AG09309 (cell line): Measurements from ENCODE around the gene EIPR1.

Source experiments
- DNase-seq: peaks from one replicate; pipeline ENCODE4 v3.0.0-alpha.2; 2010; ENCODE audit warnings: low read depth
- H3K4me3 ChIP-seq: 2 replicates; pipeline ENCODE4 v1.5.1; 2011; ENCODE audit warnings: mild to moderate bottlenecking, low read depth, low read length, moderate library complexity; ENCODE audit not compliant: control insufficient read depth
- CTCF ChIP-seq: IDR thresholded peaks from 2 replicates; pipeline ENCODE4 v1.5.1; 2011; ENCODE audit warnings: mild to moderate bottlenecking, low read depth, low read length, inconsistent platforms; ENCODE audit not compliant: insufficient read depth, control insufficient read depth; ENCODE audit errors: missing control alignments

Gene EIPR1

DNA sequence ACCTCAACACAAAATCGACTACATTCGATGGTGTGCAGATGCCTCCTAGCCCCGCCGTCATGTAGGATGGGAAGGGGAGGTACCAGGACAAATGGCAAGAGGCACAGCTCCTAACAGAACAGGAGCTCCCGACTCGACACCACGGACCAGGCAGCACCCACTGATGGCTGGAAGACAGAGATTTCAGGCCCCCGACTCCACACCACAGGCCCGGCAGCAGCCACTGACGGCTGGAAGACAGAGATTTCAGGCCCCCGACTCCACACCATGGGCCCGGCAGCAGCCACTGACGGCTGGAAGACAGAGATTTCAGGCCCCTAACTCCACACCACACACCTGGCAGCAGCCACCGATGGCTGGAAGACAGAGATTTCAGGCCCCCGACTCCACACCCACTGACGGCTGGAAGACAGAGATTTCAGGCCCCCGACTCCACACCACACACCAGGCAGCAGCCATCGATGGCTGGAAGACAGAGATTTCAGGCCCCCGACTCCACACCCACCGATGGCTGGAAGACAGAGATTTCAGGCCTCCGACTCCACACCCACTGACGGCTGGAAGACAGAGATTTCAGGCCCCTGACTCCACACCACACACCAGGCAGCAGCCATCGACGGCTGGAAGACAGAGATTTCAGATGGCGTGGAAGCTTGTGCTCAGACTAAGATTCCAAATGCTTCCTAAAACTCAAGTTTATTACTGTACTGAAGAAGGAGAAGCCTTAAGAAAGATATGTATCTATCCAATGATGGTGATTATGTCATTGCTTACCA lies 135.5 kb downstream of the EIPR1 start:
- no peak overlapping the region for H3K4me3 ChIP-seq

GRCh38 chr2:3238951-3239841 lies 138.4 kb downstream of the EIPR1 start:
- TF ChIP-seq CTCF, result no peak
- DNase-seq, result no peak
- no peak overlapping the region for H3K4me3 ChIP-seq

More for the DNA sequence above, 135.5 kb downstream of the EIPR1 start:
- DNase-seq, result no peak
- no peak for TF ChIP-seq CTCF

DNA sequence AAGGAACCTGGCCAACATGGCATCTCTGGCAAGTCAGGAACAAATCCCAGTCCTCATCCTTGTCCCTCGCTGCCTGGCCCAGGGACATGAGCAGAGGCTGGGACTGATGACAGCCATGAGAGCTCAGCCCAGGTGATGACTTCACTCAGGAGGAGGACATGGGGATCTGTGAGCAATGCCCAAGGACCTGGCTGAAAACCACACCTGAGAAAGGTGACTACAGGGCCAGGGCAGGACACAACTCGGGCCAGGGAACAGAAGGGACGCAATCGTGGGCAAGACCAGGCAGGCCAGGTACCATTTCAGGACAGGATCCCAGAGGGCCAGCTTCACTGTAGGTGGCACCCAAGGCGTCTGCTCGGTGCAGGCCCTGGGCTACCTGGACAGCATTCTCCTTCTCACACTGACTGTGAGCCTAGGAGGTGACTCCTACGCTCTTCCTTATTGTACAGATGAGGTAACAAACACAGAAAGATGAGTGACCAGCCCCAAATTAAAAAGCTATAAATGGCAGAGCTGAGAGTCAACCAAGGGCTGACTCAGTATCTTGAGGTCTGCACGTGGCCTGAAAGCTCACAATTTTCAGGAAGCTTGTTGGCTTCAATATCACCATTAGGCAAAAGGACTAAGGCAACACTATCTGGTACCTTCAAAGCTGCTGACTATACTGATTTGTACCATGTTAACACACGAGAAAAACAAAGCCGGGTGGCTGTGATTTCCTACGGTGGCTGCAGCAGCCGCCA lies 141.1 kb downstream of the EIPR1 start:
- H3K4me3 ChIP-seq, result no peak overlapping the region
- no peak for DNase-seq
- no peak for TF ChIP-seq CTCF

- no peak for DNase-seq
- H3K4me3 ChIP-seq, result no peak overlapping the region
- TF ChIP-seq CTCF, result no peak
Observed at GRCh38 chr2:3233877-3234276, 143.7 kb downstream of the EIPR1 start.

DNA sequence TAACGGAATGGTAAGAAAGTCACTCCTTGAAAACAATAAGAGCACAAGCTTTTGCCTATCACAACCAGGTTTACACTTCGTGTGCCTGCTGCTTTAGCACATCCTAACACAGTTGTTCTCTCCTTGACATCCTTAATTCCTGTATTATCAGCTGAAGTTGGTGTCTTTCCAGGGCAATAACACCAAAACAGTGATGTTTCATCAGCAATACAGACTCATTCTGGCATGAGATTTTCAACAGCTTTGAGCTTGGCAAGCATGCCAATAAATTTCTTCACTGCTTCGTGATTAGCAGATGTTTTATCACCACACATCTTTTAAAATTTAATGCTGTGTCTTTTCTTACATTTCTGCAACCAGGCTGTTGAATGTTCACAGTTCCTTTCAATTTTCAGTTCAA lies 148.4 kb downstream of the EIPR1 start:
- TF ChIP-seq CTCF, result no peak
- no peak overlapping the region for H3K4me3 ChIP-seq
- no peak for DNase-seq

- H3K4me3 ChIP-seq, result no peak overlapping the region
- TF ChIP-seq CTCF, result no peak
- DNase-seq, result no peak
Observed at GRCh38 chr2:3224681-3225080, 152.9 kb downstream of the EIPR1 start.
